COLO829 (cell line): ENCODE results near the gene GSE1.
A peak's percentile ranks its signal among the peaks of the same experiment; 100 is the strongest.

Source experiments
- DNase-seq: peaks from one replicate; pipeline ENCODE4 v3.0.0; 2012; ENCODE audit warnings: low spot score

The GSE1 gene

GRCh38 chr16:85606904-85607303, 6.2 kb upstream of the GSE1 start:
- DNase-seq, result no peak

- DNase-seq, result no peak
These were observed 5.8 kb upstream of the GSE1 start for GRCh38 chr16:85607321-85607765.

- DNase-seq, result no peak
These were observed 5.2 kb upstream of the GSE1 start for GRCh38 chr16:85607796-85608514.

DNA sequence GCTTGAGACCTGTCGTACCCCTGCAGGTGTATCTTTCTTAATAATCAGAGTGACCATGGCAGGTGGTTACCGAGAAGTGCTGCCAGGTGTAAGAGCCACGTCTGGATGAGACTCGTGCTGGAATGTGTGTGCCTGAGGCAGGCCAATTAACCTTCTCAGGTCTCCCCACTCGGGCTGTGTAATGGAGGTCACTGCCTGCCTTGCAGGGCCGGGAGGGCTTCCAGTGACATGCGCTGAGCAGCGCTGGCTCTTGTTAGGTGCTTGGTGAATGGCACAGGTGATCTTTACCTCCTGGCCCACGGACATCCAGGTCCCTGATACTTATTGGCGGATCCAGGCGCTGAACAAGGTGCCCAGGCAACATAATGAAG, 4.6 kb upstream of the GSE1 start:
- no peak for DNase-seq

DNA sequence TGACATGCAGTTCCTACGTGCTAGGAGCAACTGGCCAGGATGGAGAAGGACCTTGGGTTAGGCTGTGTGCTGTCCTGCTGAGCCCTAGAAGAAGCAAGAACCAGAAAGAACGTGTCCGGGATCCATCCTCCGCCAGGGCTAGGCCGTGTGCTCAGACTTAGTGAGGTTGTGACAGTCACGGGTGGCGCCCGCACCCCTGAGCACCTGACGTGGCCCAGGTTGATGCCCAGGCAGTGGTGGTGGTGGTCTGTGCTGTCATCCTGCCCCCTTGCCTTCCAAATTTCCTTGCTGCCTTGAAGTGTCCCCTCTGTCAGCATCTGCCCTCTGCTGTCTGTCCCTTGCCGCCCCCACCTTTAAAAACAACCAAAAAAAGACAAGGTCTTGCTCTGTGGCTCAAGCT, 4.2 kb upstream of the GSE1 start:
- DNase-seq, result no peak

DNA sequence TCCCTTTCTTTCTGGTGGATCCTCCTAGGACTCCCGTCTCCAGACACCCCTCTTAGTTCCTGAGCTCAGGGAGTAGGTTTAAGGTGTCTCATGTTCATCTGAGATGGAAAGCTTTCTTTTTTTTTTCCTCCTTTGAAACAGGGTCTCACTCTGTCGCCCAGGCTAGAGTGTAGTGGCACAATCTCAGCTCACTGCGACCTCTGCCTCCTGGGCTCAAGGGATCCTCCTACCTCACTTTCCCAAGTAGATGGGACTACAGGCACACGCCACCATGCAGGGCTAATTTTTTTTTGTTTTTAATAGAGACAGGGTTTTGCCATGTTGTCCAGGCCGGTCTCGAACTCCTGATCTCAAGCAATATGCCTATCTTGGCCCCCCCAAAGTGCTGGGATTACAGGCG, 3.6 kb upstream of the GSE1 start:
- DNase-seq, result no peak

DNA sequence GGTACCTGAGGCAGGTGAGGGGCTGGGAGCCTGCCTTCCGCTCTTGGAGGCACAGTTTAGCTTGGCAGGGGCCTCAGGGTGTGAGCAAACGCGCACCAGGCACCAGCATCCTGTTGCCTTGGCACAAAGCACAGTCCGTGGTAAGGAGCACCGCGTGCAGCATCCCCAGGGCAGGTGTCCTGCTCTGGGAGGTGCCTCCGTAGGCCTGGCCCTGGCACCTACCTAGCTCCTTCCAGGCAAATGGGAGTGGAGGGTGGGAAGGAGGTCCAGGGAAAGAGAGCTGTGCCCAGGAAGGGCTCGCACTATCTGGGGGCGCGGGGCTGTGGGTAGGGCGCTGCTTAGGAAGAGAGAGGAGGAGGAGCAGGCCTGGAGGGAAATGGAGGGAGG, 3.1 kb upstream of the GSE1 start:
- DNase-seq, result no peak

DNA sequence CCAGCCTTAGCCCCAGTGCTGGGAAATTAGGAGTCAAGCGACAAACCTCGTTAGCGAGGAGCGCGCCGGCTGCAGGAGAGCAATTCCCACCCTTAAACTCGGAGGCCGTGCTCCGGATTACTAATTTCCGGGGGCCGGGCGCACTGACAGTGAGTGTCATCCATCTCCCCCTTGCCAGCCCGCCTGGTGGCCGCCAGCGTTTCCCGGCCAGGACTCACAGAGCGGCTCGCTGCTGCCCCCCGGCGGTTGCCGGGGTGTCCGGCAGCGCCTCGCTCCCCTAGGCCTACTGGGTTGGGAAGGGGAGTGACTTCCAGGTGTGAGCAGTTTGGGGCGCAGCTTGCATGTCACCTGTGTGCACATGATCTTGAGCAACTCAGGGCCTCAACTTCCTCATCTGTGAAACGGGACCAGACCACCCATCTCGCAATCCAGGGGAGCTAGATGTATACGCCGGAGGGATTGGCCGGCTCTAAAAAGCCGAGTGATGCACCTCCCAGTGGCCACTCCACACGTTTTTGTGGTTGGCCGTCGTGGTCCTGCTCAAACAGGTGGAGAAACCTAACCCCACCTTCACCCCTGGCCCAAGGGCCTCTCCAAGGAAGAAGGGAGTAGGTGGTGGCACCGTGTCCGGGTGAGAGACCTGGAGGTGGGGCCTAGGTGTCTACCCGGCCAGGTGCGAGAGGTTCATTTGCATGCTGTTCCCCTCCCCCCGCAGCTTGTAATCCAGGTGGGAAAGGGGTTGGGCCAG, 2.5 kb upstream of the GSE1 start:
- DNase-seq, result peak; percentile 61

DNA sequence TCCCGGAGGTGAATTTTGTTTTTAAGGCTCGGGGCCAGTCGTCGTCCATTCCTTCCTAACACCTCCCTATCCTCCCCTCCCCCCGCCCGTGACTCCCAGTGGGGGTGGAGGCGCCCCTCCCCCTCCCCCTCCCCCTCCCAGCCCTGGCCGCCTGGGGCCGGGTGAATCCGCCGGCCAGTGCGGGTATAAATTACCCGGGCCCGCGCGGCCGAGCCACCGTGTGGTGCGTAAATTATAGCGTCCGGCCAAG, 2.0 kb upstream of the GSE1 start:
- DNase-seq, result no peak

- DNase-seq, result peak; percentile 36
These were observed 1.5 kb upstream of the GSE1 start for GRCh38 chr16:85611444-85612190.

DNA sequence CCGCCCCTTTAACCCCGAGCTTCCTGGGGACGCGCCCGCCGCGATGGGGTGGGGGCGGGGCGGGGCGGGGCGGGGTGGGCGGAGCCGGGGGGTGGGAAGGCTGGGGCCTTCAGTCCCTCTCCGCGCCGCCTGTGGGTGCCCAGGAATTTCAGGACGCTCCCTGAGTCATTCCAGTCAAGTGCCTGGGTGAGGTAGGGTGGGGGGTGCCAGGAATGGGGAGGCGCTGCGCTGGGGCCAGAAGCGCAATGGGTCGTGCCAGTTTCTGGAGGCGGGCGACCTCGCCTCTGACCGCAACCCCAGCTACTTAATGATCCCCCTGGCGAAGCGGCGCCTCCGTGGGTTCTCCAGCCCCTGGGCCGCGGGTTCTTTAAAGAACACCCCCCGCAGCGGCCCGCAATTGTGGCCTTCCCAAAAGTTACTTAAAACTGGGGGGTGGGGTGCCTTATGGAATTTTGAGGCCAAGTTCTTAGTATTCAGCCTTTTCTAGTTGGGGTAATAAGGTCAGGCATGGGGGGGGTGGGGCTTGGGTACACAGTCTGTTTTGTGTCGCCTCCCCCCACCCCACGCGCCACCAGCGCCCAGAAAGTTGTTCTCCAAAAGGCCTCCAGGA, 826 bp upstream of the GSE1 start:
- peak; percentile 68 for DNase-seq

GRCh38 chr16:85613604-85614337, 649 bp downstream of the GSE1 start:
- no peak for DNase-seq

DNA sequence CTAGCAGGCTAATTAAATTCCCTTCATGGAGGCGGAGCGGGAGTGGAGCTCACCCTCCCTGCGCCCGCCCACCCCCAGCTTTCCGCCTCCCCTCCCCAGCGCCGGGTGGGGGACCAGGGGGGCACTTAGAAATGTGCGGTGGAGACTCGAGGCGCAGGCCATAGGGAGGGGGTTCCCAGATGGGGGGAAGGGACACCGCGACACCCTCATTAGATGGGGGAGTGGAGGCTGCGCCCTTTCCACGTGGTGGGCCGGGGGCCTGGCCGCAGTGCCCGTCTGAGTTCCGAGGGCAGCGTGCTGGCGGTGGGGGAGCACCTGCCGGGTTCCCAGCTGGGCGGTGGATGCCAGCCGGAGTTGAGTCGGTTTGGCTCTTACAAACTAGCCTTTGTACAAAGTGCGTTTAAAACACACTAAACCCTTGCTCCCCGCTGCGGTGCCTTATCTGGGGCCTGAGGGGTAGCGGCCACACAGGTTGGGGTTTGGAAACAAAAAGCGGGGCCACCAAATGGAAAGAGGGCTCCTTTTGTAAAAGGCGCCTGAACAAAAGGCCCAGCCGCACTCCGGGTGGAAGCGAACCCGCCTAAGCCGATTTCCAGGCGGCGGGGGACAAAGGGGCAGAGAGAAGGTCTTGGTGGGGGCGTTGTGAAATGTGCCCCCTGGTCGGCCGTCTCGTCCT, 1.4 kb downstream of the GSE1 start:
- DNase-seq, result no peak

GRCh38 chr16:85615014-85615851, 2.1 kb downstream of the GSE1 start:
- no peak for DNase-seq

- peak; percentile 70 for DNase-seq
These were observed 2.9 kb downstream of the GSE1 start for GRCh38 chr16:85615852-85616606.

GRCh38 chr16:85616607-85617321, 3.6 kb downstream of the GSE1 start:
- no peak for DNase-seq

DNA sequence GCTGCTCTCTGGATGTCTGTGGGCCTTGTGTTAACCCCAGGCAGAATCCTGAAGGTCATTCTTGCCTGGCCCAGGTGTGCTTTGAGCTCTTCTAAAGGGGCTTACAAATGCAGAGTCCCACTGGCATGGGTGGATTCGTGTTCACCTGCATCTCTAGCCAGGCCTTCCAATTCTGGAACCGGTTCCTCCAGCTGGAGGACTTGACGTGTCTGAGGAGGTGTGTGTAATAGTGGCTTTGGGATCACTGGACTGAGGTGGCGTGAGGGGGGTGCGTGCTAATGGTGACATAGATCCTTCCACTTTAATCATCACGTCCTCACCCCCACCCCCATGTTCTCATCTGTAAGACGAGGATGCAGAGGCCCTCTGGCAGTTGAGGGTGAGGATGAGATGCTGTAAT, 4.8 kb downstream of the GSE1 start:
- no peak for DNase-seq

GRCh38 chr16:85618521-85618920, 5.4 kb downstream of the GSE1 start:
- DNase-seq, result no peak
